Gastrocnemius medialis (tissue), 4 donors: Measurements from ENCODE around the gene GMEB2. TPM values are rescaled to one million over a fixed set of nuclear protein-coding genes. Genes with fewer than 3 reads are reported as not detected.
A peak's percentile ranks its signal among the peaks of the same experiment; 100 is the strongest.

Experiments used
- ATAC-seq, 2 donors: fragments of 150-250 bp; one replicate each; pipeline ENCODE4 v1.9.1; 2016
- DNase-seq, 2 donors: peaks; one replicate each; pipeline ENCODE4 v3.0.0-alpha.2; 2019
- H3K27ac ChIP-seq, 4 donors: fragments of 200-600 bp; sonication (generic); 1 replicate in 1 of 4; 2 replicates in 3 of 4; pipeline ENCODE4 v1.5.1; 2016 to 2018; ENCODE audit warnings: mild to moderate bottlenecking in 2 of 4, moderate library complexity in 1 of 4
- H3K27me3 ChIP-seq, 3 donors: fragments of 200-600 bp; sonication (generic) in 2 of 3; 1 replicate in 1 of 3; 2 replicates in 2 of 3; pipeline versions ENCODE4 v1.5.1 to v1.6.0; 2016 to 2019; ENCODE audit warnings: mild to moderate bottlenecking in 1 of 3, moderate library complexity in 1 of 3
- H3K36me3 ChIP-seq, 2 donors: fragments of 200-600 bp; sonication (generic) in 1 of 2; one replicate each; pipeline ENCODE4 v1.5.1; 2017 to 2018
- H3K4me1 ChIP-seq, 2 donors: fragments of 200-600 bp; sonication (generic) in 1 of 2; one replicate each; pipeline ENCODE4 v1.5.1; 2016 to 2017; ENCODE audit warnings: mild to moderate bottlenecking in 2 of 2
- H3K4me3 ChIP-seq, 4 donors: fragments of 200-600 bp; sonication (generic) in 3 of 4; 1 replicate in 1 of 4; 2 replicates in 3 of 4; pipeline ENCODE4 v1.5.1; 2016 to 2019; ENCODE audit warnings: mild to moderate bottlenecking in 2 of 4
- H3K9me3 ChIP-seq, 3 donors: fragments of 200-600 bp; sonication (generic) in 2 of 3; 1 replicate in 1 of 3; 2 replicates in 2 of 3; pipeline ENCODE4 v1.5.1; 2016 to 2019
- POLR2A ChIP-seq, 2 donors: fragments of 450-650 bp; IDR thresholded peaks; one replicate each; pipeline ENCODE4 v1.6.1; 2017; ENCODE audit warnings: antibody characterized with exemption in 2 of 2, mild to moderate bottlenecking in 2 of 2, moderate library complexity in 2 of 2
- in situ Hi-C, 4 donors: fragments of 200-750 bp; cut with MboI; loops; one replicate each; pipeline versions ENCODE4 v1.15.0 to v1.8.0; 2017; ENCODE audit warnings: low sequenced_read_pairs in 4 of 4
- intact Hi-C: fragments of 100-400 bp; cut with DNase I; formaldehyde crosslinking; loops from one replicate; pipeline ENCODE4 v1.15.1; 2023; ENCODE audit warnings: low total_unique reads
- total RNA-seq, 4 donors: library from RNA; depleted of rRNA; stranded (reverse); fragments of >200 nt; gene quantifications; one replicate each; pipeline versions ENCODE4 v1.1.0 to v1.2.3, GENCODE V29; 2016
- TF ChIP-seq, protein P1 (sequence below), 5 experiments: fragments of 450-650 bp in 3 of 5; fragments of 200-600 bp in 2 of 5; sonication (generic) in 2 of 5; IDR thresholded peaks in 4 of 5; conservative IDR thresholded peaks in 1 of 5; 1 replicate in 4 of 5; 2 replicates in 1 of 5; pipeline ENCODE4 v1.5.1; 2016 to 2019; ENCODE audit warnings: antibody characterized with exemption in 5 of 5, mild to moderate bottlenecking in 3 of 5, moderate library complexity in 3 of 5

GMEB2 gene
- total RNA-seq, 4 donors from 2014 or later, result 6.1 to 14.3 (median 6.8) TPM

DNA sequence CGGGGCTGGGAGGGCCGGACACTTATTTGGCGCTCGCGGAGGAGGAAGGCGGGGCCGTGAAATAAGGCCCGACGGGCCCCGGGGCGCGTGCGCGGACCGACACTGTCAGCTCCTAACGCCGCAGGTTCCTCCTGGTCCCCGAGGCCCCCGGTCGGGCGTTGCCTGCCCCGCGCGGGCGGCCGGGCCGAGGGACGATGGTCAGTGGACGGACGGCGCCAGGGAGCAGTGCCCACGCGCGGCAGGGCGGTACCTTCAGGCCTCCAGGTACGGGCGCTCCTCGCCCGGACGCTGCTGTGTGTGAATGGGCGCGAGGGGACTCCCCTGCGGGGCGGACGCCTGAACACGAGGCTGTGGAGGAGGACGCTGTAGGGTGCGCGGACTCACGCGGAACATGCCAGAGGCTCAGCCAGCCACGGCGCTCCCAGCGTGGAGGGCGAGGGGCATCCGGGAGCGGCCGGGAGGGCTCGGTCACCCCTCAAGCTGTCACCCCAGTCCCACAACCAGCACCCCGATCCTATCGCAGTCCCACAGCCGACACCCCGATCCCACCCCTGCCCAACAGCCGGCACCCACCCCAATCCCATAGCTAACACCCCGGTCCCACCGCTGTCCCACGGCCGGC, 339 bp upstream of the GMEB2 start:
- in situ Hi-C loops, result loop anchor here in 1 of 4 donors (25.0 kb wide), 1 partner anchor 90 kb away; the partner anchor contains the start of genes PTK6 and SRMS
- no peaks in the 10 kb centered on the region for H3K36me3 ChIP-seq
- intact Hi-C loops, result loop anchor here (1.0 to 10.0 kb wide), 7 partner anchors 14 to 438 kb away; partner anchors contain the start of genes ABHD16B, PRPF6, RTEL1 and TCEA2
- TF ChIP-seq, protein P1, sequence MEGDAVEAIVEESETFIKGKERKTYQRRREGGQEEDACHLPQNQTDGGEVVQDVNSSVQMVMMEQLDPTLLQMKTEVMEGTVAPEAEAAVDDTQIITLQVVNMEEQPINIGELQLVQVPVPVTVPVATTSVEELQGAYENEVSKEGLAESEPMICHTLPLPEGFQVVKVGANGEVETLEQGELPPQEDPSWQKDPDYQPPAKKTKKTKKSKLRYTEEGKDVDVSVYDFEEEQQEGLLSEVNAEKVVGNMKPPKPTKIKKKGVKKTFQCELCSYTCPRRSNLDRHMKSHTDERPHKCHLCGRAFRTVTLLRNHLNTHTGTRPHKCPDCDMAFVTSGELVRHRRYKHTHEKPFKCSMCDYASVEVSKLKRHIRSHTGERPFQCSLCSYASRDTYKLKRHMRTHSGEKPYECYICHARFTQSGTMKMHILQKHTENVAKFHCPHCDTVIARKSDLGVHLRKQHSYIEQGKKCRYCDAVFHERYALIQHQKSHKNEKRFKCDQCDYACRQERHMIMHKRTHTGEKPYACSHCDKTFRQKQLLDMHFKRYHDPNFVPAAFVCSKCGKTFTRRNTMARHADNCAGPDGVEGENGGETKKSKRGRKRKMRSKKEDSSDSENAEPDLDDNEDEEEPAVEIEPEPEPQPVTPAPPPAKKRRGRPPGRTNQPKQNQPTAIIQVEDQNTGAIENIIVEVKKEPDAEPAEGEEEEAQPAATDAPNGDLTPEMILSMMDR (IDR thresholded peaks at IDR 0.05 in 4 of 5, conservative IDR thresholded peaks at IDR 0.05 in 1 of 5), result no peak
- TF ChIP-seq POLR2A (IDR thresholded peaks at IDR 0.05), result peak; percentile 79
- DNase-seq, result peak; percentile 90 to 94
- peak; percentile 91 to 92 for ATAC-seq
- H3K4me1 ChIP-seq, result peaks cover 16 to 23% of the 10 kb centered on the region in 2 donors
- H3K27ac ChIP-seq, result peak overlapping the region; percentile 90 to 99 (median 96)
- H3K27me3 ChIP-seq, result no peaks in the 10 kb centered on the region
- no peaks in the 10 kb centered on the region for H3K9me3 ChIP-seq
- H3K4me3 ChIP-seq, result peak overlapping the region; percentile 67 to 99 (median 84)

DNA sequence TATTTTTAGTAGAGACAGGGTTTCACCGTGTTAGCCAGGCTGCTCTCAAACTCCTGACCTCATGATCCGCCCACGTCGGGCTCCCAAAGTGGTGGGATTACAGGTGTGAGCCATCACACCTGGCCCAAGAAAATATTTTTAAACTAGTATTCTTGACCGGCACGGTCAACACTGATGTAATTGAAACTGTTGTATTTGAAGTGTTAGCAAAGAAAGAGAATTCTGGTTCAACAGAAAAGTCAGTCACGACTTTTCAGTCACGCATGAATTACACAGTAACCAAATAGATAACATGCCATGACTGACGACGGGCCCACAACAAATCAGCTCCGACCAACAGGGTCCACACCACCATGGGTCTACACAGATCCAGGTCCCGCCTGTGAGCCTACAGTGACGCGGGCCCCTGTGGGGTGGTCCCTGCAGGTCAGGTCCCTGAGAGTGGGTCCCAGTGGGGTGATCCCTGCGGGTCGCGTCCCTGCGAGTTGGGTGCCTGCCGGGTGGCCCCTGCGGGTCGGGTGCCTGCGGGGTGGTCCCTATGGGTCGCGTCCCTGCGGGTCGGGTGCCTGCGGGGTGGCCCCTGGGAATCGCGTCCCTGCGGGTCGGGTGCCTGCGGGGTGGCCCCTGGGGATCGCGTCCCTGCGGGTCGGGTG, 1.0 kb downstream of the GMEB2 start:
- Histone ChIP-seq H3K27me3 (no peaks in the 10 kb centered on the region), H3K27ac (peak overlapping the region; percentile 90 to 97 (median 96)), H3K4me3 (peak overlapping the region; percentile 72 to 96 (median 84)), H3K36me3 (no peaks in the 10 kb centered on the region), H3K4me1 (peaks cover 16 to 23% of the 10 kb centered on the region in 2 donors), H3K9me3 (no peaks in the 10 kb centered on the region)
- no peak for ATAC-seq
- in situ Hi-C loops (loop anchor here in 1 of 4 donors (25.0 kb wide), 1 partner anchor 89 kb away; the partner anchor contains the start of genes PTK6 and SRMS), intact Hi-C loops (loop anchor here (2.0 to 10.0 kb wide), 5 partner anchors 115 to 439 kb away; partner anchors contain the start of genes ABHD16B, PRPF6, TCEA2 and TPD52L2)
- TF ChIP-seq POLR2A (IDR thresholded peaks at IDR 0.05), result no peak
- TF ChIP-seq, protein P1 (IDR thresholded peaks at IDR 0.05 in 4 of 5, conservative IDR thresholded peaks at IDR 0.05 in 1 of 5), result no peak
- DNase-seq, result no peak

DNA sequence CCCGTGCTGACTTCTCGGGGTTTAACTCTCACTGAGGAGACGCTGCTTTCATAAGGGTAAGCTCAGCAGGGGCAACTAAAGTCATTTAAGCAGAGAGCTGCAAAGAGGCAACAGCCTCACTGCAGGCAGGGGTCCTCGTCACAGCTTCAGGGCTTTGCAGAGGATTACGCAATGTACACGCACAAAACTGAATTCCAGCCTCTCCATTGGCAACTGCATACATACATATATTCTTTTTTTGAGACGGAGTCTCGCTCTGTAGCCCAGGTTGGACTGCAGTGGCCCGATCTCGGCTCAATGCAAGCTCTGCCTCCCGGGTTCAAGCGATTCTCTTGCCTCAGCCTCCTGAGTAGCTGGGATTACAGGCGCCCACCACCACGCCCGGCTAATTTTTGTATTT, 2.4 kb downstream of the GMEB2 start:
- intact Hi-C loops, result loop anchor here (10.0 kb wide), 2 partner anchors 240 to 440 kb away; partner anchors contain the start of genes ABHD16B, TCEA2 and TPD52L2
- DNase-seq (no peak), ATAC-seq (no peak)
- no peaks in the 10 kb centered on the region for H3K27me3 ChIP-seq
- peak overlapping the region in 1 of 4 donors; percentile 18 for H3K27ac ChIP-seq
- in situ Hi-C loops, result no loop called here
- no peaks in the 10 kb centered on the region for H3K36me3 ChIP-seq
- no peak overlapping the region for H3K4me3 ChIP-seq
- TF ChIP-seq, protein P1 (IDR thresholded peaks at IDR 0.05 in 4 of 5, conservative IDR thresholded peaks at IDR 0.05 in 1 of 5), result no peak
- no peak for TF ChIP-seq POLR2A (IDR thresholded peaks at IDR 0.05)
- peaks cover 16 to 23% of the 10 kb centered on the region in 2 donors for H3K4me1 ChIP-seq
- no peaks in the 10 kb centered on the region for H3K9me3 ChIP-seq

DNA sequence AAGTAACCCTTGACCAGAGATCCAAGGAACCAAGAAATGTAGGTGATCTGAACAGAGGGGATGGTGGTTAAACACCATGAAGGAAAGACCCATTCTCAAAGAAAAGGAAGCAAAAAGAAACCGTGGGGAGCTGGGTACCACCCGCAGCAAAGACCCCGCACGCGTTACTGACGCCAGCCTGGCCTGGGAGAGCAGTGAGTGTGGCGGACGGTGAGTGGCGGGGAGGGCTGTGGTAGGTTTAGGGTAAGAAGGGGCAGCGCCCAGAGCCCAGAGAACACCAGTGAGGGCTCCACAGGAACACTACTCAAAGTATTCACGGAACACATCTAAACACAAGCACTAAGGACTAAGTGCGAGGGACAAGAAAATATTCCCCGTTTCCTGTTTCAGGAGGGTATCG, 4.2 kb downstream of the GMEB2 start:
- TF ChIP-seq, protein P1 (IDR thresholded peaks at IDR 0.05 in 4 of 5, conservative IDR thresholded peaks at IDR 0.05 in 1 of 5), result no peak
- no peak for TF ChIP-seq POLR2A (IDR thresholded peaks at IDR 0.05)
- in situ Hi-C loops, result no loop called here

More for the DNA sequence above, 4.2 kb downstream of the GMEB2 start:
- Histone ChIP-seq H3K9me3 (no peaks in the 10 kb centered on the region), H3K4me1 (peaks cover 5 to 12% of the 10 kb centered on the region in 2 donors), H3K4me3 (no peak overlapping the region), H3K27ac (no peak overlapping the region), H3K36me3 (peaks cover 0 to 16% of the 10 kb centered on the region in 2 donors), H3K27me3 (no peaks in the 10 kb centered on the region)
- no peak for DNase-seq
- intact Hi-C loops, result loop anchor here (10.0 kb wide), 2 partner anchors 242 to 442 kb away; partner anchors contain the start of genes ABHD16B, TCEA2 and TPD52L2
- no peak for ATAC-seq
